GM18870 (cell line): ENCODE data around the gene IGFBPL1.

Experiments
- ATAC-seq: cut with Tn5 transposase; IDR thresholded peaks from one replicate; pipeline ENCODE4 v1.9.1; 2021; ENCODE audit warnings: moderate library complexity; ENCODE audit not compliant: unreplicated experiment

IGFBPL1 gene

GRCh38 chr9:38358390-38359296 lies 65.6 kb downstream of the IGFBPL1 start:
- ATAC-seq: no peak

GRCh38 chr9:38357350-38358114 lies 66.7 kb downstream of the IGFBPL1 start:
- ATAC-seq: no peak

- ATAC-seq: no peak
Observed at GRCh38 chr9:38356851-38357250, 67.4 kb downstream of the IGFBPL1 start.
